Measurements from ENCODE around the gene EPC2. TPM values are rescaled to one million over a fixed set of nuclear protein-coding genes. Genes with fewer than 3 reads are reported as not detected.
"Not testable (repeated sequence)": the region's sequence is repeated elsewhere in the genome, so short reads cannot be mapped to it uniquely, and the experiment has no call there.

The EPC2 gene
- total and polyA plus RNA-seq, 2 donors = 14.8 to 22.1 TPM

GRCh38 chr2:148660999-148661398 is 16.4 kb downstream of the EPC2 start:
- peaks cover 0 to 5% of the 10 kb centered on the region in 2 donors for H3K4me1 ChIP-seq (ENCODE audit: control insufficient read depth in 2 of 2, insufficient read depth in 2 of 2, low read length in 2 of 2)
- H3K36me3 ChIP-seq (ENCODE audit: control insufficient read depth in 2 of 2, insufficient read depth in 2 of 2, low read length in 1 of 2) = no peaks in the 10 kb centered on the region
- no peak overlapping the region for H3K27ac ChIP-seq (ENCODE audit: low read depth in 1 of 2, low read length in 1 of 2)
- no peak for DNase-seq (ENCODE audit: low read depth in 6 of 9, low spot score in 9 of 9)
- H3K4me3 ChIP-seq (ENCODE audit: low read length in 2 of 2) = no peak overlapping the region
- no peaks in the 10 kb centered on the region for H3K9me3 ChIP-seq (ENCODE audit: control insufficient read depth in 2 of 2, insufficient read depth in 1 of 2, low read length in 1 of 2)
- no peaks in the 10 kb centered on the region for H3K27me3 ChIP-seq (ENCODE audit: control insufficient read depth in 2 of 2, insufficient read depth in 1 of 2, low read length in 1 of 2)

DNA sequence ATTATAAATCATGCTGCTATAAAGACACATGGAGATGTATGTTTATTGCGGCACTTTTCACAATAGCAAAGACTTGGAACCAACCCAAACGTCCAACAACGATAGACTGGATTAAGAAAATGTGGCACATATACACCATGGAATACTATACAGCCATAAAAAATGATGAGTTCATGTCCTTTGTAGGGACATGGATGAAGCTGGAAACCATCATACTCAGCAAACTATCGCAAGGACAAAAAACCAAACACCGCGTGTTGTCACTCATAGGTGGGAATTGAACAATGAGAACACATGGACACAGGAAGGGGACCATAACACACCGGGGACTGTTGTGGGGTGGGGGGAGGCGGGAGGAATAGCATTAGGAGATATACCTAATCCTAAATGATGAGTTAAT is 17.8 kb downstream of the EPC2 start:
- not testable (repeated sequence) for H3K27me3 ChIP-seq (ENCODE audit: control insufficient read depth in 2 of 2, insufficient read depth in 1 of 2, low read length in 1 of 2); DNase-seq (ENCODE audit: low read depth in 6 of 9, low spot score in 9 of 9); H3K36me3 ChIP-seq (ENCODE audit: control insufficient read depth in 2 of 2, insufficient read depth in 2 of 2, low read length in 1 of 2); H3K9me3 ChIP-seq (ENCODE audit: control insufficient read depth in 2 of 2, insufficient read depth in 1 of 2, low read length in 1 of 2); H3K4me3 ChIP-seq (ENCODE audit: low read length in 2 of 2); H3K27ac ChIP-seq (ENCODE audit: low read depth in 1 of 2, low read length in 1 of 2); H3K4me1 ChIP-seq (ENCODE audit: control insufficient read depth in 2 of 2, insufficient read depth in 2 of 2, low read length in 2 of 2)
- WGBS = 97% methylated on average over 8 of the region's 8 CpGs

DNA sequence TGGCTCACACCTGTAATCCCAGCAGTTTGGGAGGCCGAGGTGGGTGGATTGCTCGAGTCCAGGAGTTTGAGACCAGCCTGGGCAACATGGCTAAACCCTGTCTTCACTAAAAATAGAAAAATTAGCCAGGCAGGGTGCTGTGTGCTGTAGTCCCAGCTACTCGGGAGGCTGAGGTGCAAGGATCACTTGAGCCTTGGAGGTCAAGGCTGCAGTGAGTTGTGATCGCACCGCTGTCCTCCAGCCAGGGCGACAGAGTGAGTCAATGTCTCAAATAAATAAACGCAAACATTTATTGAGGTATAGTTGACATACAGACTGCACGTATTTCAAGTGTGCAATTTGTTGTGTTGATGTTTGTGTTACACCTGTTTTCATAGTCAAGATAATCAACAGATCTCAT is 19.7 kb downstream of the EPC2 start:
- DNase-seq (ENCODE audit: low read depth in 6 of 9, low spot score in 9 of 9) = no peak
- Histone ChIP-seq H3K4me1 (ENCODE audit: control insufficient read depth in 2 of 2, insufficient read depth in 2 of 2, low read length in 2 of 2) (no peaks in the 10 kb centered on the region), H3K4me3 (ENCODE audit: low read length in 2 of 2) (no peak overlapping the region), H3K36me3 (ENCODE audit: control insufficient read depth in 2 of 2, insufficient read depth in 2 of 2, low read length in 1 of 2) (no peaks in the 10 kb centered on the region), H3K27ac (ENCODE audit: low read depth in 1 of 2, low read length in 1 of 2) (no peak overlapping the region), H3K9me3 (ENCODE audit: control insufficient read depth in 2 of 2, insufficient read depth in 1 of 2, low read length in 1 of 2) (no peaks in the 10 kb centered on the region), H3K27me3 (ENCODE audit: control insufficient read depth in 2 of 2, insufficient read depth in 1 of 2, low read length in 1 of 2) (no peaks in the 10 kb centered on the region)
- WGBS = 98% methylated on average over 8 of the region's 8 CpGs

- no peaks in the 10 kb centered on the region for H3K9me3 ChIP-seq (ENCODE audit: control insufficient read depth in 2 of 2, insufficient read depth in 1 of 2, low read length in 1 of 2)
- H3K4me1 ChIP-seq (ENCODE audit: control insufficient read depth in 2 of 2, insufficient read depth in 2 of 2, low read length in 2 of 2) = no peaks in the 10 kb centered on the region
- H3K27me3 ChIP-seq (ENCODE audit: control insufficient read depth in 2 of 2, insufficient read depth in 1 of 2, low read length in 1 of 2) = no peaks in the 10 kb centered on the region
- H3K36me3 ChIP-seq (ENCODE audit: control insufficient read depth in 2 of 2, insufficient read depth in 2 of 2, low read length in 1 of 2) = no peaks in the 10 kb centered on the region
- no peak overlapping the region for H3K27ac ChIP-seq (ENCODE audit: low read depth in 1 of 2, low read length in 1 of 2)
- DNase-seq (ENCODE audit: low read depth in 6 of 9, low spot score in 9 of 9) = no peak
- H3K4me3 ChIP-seq (ENCODE audit: low read length in 2 of 2) = no peak overlapping the region
Observed at GRCh38 chr2:148666555-148666954, 22.0 kb downstream of the EPC2 start.

GRCh38 chr2:148667113-148667836 is 22.7 kb downstream of the EPC2 start:
- H3K27ac ChIP-seq (ENCODE audit: low read depth in 1 of 2, low read length in 1 of 2) = no peak overlapping the region
- H3K9me3 ChIP-seq (ENCODE audit: control insufficient read depth in 2 of 2, insufficient read depth in 1 of 2, low read length in 1 of 2) = no peaks in the 10 kb centered on the region
- H3K4me3 ChIP-seq (ENCODE audit: low read length in 2 of 2) = no peak overlapping the region
- no peaks in the 10 kb centered on the region for H3K36me3 ChIP-seq (ENCODE audit: control insufficient read depth in 2 of 2, insufficient read depth in 2 of 2, low read length in 1 of 2)
- no peaks in the 10 kb centered on the region for H3K4me1 ChIP-seq (ENCODE audit: control insufficient read depth in 2 of 2, insufficient read depth in 2 of 2, low read length in 2 of 2)
- 69% methylated on average over 4 of the region's 4 CpGs for WGBS
- no peaks in the 10 kb centered on the region for H3K27me3 ChIP-seq (ENCODE audit: control insufficient read depth in 2 of 2, insufficient read depth in 1 of 2, low read length in 1 of 2)
- DNase-seq (ENCODE audit: low read depth in 6 of 9, low spot score in 9 of 9) = no peak

- no peak overlapping the region for H3K4me3 ChIP-seq (ENCODE audit: low read length in 2 of 2)
- H3K9me3 ChIP-seq (ENCODE audit: control insufficient read depth in 2 of 2, insufficient read depth in 1 of 2, low read length in 1 of 2) = no peaks in the 10 kb centered on the region
- no peak overlapping the region for H3K27ac ChIP-seq (ENCODE audit: low read depth in 1 of 2, low read length in 1 of 2)
- WGBS = 96% methylated on average over 1 of the region's 1 CpG
- no peaks in the 10 kb centered on the region for H3K36me3 ChIP-seq (ENCODE audit: control insufficient read depth in 2 of 2, insufficient read depth in 2 of 2, low read length in 1 of 2)
- DNase-seq (ENCODE audit: low read depth in 6 of 9, low spot score in 9 of 9) = no peak
- H3K27me3 ChIP-seq (ENCODE audit: control insufficient read depth in 2 of 2, insufficient read depth in 1 of 2, low read length in 1 of 2) = no peaks in the 10 kb centered on the region
- H3K4me1 ChIP-seq (ENCODE audit: control insufficient read depth in 2 of 2, insufficient read depth in 2 of 2, low read length in 2 of 2) = peaks cover 4 to 6% of the 10 kb centered on the region in 2 donors
Observed at GRCh38 chr2:148670773-148671172, 26.2 kb downstream of the EPC2 start.

- Histone ChIP-seq H3K27ac (ENCODE audit: low read depth in 1 of 2, low read length in 1 of 2) (no peak overlapping the region), H3K9me3 (ENCODE audit: control insufficient read depth in 2 of 2, insufficient read depth in 1 of 2, low read length in 1 of 2) (no peaks in the 10 kb centered on the region), H3K4me1 (ENCODE audit: control insufficient read depth in 2 of 2, insufficient read depth in 2 of 2, low read length in 2 of 2) (peaks cover 4 to 6% of the 10 kb centered on the region in 2 donors), H3K27me3 (ENCODE audit: control insufficient read depth in 2 of 2, insufficient read depth in 1 of 2, low read length in 1 of 2) (no peaks in the 10 kb centered on the region), H3K36me3 (ENCODE audit: control insufficient read depth in 2 of 2, insufficient read depth in 2 of 2, low read length in 1 of 2) (no peaks in the 10 kb centered on the region), H3K4me3 (ENCODE audit: low read length in 2 of 2) (no peak overlapping the region)
- WGBS = 81% methylated on average over 2 of the region's 2 CpGs
- peak in 7 of 9 donors; percentile 22 to 68 (median 44) for DNase-seq (ENCODE audit: low read depth in 6 of 9, low spot score in 9 of 9)
Observed at GRCh38 chr2:148674063-148675020, 29.8 kb downstream of the EPC2 start.

DNA sequence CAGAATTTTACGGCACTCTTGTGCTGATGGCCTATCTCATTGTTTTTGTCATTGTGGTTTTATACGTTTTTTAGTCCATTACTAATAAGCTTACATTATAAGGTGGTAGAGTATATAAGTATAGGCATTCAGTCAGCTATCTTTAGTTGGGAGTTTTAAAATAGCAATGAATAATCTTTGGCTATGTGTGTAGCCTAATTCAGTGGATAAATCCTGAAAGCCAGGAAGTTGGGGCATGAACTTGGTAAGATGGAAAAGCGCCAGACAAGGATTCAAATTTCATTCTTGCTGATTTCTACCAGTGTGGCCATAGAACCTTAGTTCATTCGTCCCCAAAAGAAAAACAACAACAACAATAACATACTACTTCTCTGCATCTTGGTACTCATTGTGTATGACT is 31.2 kb downstream of the EPC2 start:
- Histone ChIP-seq H3K4me3 (ENCODE audit: low read length in 2 of 2) (no peak overlapping the region), H3K27ac (ENCODE audit: low read depth in 1 of 2, low read length in 1 of 2) (no peak overlapping the region), H3K9me3 (ENCODE audit: control insufficient read depth in 2 of 2, insufficient read depth in 1 of 2, low read length in 1 of 2) (no peaks in the 10 kb centered on the region), H3K4me1 (ENCODE audit: control insufficient read depth in 2 of 2, insufficient read depth in 2 of 2, low read length in 2 of 2) (peaks cover 4 to 6% of the 10 kb centered on the region in 2 donors), H3K36me3 (ENCODE audit: control insufficient read depth in 2 of 2, insufficient read depth in 2 of 2, low read length in 1 of 2) (no peaks in the 10 kb centered on the region), H3K27me3 (ENCODE audit: control insufficient read depth in 2 of 2, insufficient read depth in 1 of 2, low read length in 1 of 2) (no peaks in the 10 kb centered on the region)
- 97% methylated on average over 4 of the region's 4 CpGs for WGBS
- no peak for DNase-seq (ENCODE audit: low read depth in 6 of 9, low spot score in 9 of 9)

Measured in thymus (tissue), 11 donors.